Measurements from ENCODE around the gene CTNNA2. TPM values are rescaled to one million over a fixed set of nuclear protein-coding genes. Genes with fewer than 3 reads are reported as not detected.

CTNNA2 gene
- total and polyA plus RNA-seq, 2 of the 8 experiments (the other 6 are each of a cell fraction or from before 2014, with no cell fraction given), result 3.9 to 9.0 TPM

- DNase-seq (ENCODE audit: low read depth in 1 of 2, low spot score in 2 of 2) (no peak), FAIRE-seq (no peak)
- no peak overlapping the region for H4K5ac ChIP-seq (ENCODE audit: insufficient read length, low read depth, low read length)
- H4K8ac ChIP-seq (ENCODE audit: extremely low read depth, insufficient read depth, low read length), result no peak overlapping the region
- no peak overlapping the region for H3K4me2 ChIP-seq (ENCODE audit: insufficient read depth in 1 of 2, low read depth in 2 of 2, low read length in 2 of 2)
- H2BK120ac ChIP-seq (replicated peaks; ENCODE audit: low read depth, low read length), result no peak overlapping the region
- no peak overlapping the region for H4K91ac ChIP-seq (replicated peaks; ENCODE audit: insufficient read length, low read length)
- H3K79me1 ChIP-seq (ENCODE audit: low read depth, low read length), result no peaks in the 10 kb centered on the region
- H2BK15ac ChIP-seq (ENCODE audit: low read length), result no peak overlapping the region
- no peaks in the 10 kb centered on the region for H3K79me2 ChIP-seq (ENCODE audit: control insufficient read depth in 1 of 2, insufficient read depth in 2 of 2, low read length in 2 of 2)
- no peak overlapping the region for H3K56ac ChIP-seq (replicated peaks; ENCODE audit: insufficient read length, low read depth, low read length)
- H3K9ac ChIP-seq (replicated peaks in 1 of 4; ENCODE audit: extremely low read depth in 1 of 4, low read depth in 3 of 4, low read length in 3 of 4), result no peak overlapping the region
- H2BK5ac ChIP-seq (ENCODE audit: low read depth, low read length), result no peak overlapping the region
- H3K9me3 ChIP-seq (ENCODE audit: insufficient read depth in 2 of 2, low read depth in 1 of 2, low read length in 1 of 2), result no peaks in the 10 kb centered on the region
- peaks cover 1 to 15% (median 11%) of the 10 kb centered on the region in 4 experiments; a peak in 6 of 7 replicates for H3K4me1 ChIP-seq (replicated peaks in 1 of 4; ENCODE audit: control insufficient read depth in 3 of 4, insufficient read depth in 4 of 4, low read length in 3 of 4)
- no peak overlapping the region for H2BK12ac ChIP-seq (ENCODE audit: low read depth, low read length)
- H3K36me3 ChIP-seq (ENCODE audit: control insufficient read depth in 2 of 4, insufficient read depth in 4 of 4, low read length in 3 of 4), result no peaks in the 10 kb centered on the region
- no peak overlapping the region for H2AFZ ChIP-seq (ENCODE audit: low read length)
- H3K4ac ChIP-seq (replicated peaks; ENCODE audit: insufficient read length, low read depth, low read length), result no peak overlapping the region
- no peak overlapping the region for H3K23ac ChIP-seq (ENCODE audit: insufficient read length)
- no peak overlapping the region for H3K14ac ChIP-seq (ENCODE audit: insufficient read length)
- no peaks in the 10 kb centered on the region; the same call in 1 of the 2 replicates for H3K23me2 ChIP-seq (ENCODE audit: low read depth, low read length)
- H2AK5ac ChIP-seq (ENCODE audit: low read depth, low read length), result no peak overlapping the region
- no peak overlapping the region for H2BK20ac ChIP-seq (ENCODE audit: low read length)
- no peaks in the 10 kb centered on the region for H3K27me3 ChIP-seq (replicated peaks in 1 of 4; ENCODE audit: control insufficient read depth in 3 of 4, extremely low read depth in 1 of 4, insufficient read depth in 3 of 4, low read length in 3 of 4)
- 68% methylated on average over 5 of the region's 5 CpGs; no CpG with 5 or more reads in 1 of the 2 experiments for WGBS, 2 experiments (ENCODE audit: extremely low coverage in 1 of 2, insufficient coverage in 1 of 2, insufficient read length in 1 of 2, insufficient replicate concordance in 2 of 2, low coverage in 1 of 2, low lambda C conversion rate in 2 of 2, missing lambda C conversion rate in 1 of 2)
- ChIA-PET CTCF (ENCODE audit: partially characterized antibody) (interaction anchor here (1.1 to 1.8 kb wide), 2 partner anchors 13 to 179 kb away, joined by 3 read pairs; no protein-coding TSS in a partner anchor), POLR2A (ENCODE audit: partially characterized antibody) (no interaction called here)
- no peak overlapping the region for H3K18ac ChIP-seq (ENCODE audit: extremely low read depth, low read length)
- no peaks in the 10 kb centered on the region for H4K20me1 ChIP-seq (replicated peaks in 1 of 2; ENCODE audit: control insufficient read depth in 1 of 2, insufficient read depth in 2 of 2, low read length in 2 of 2)
- no peak overlapping the region for H3K4me3 ChIP-seq (ENCODE audit: extremely low read depth in 1 of 4, insufficient read depth in 2 of 4, low read depth in 3 of 4, low read length in 4 of 4)
- no peak overlapping the region for H3K27ac ChIP-seq (ENCODE audit: low read depth, low read length)
- TF ChIP-seq ASH2L (IDR thresholded peaks at IDR 0.05; ENCODE audit: low read length) (no peak), CTBP2 (IDR thresholded peaks at IDR 0.05; ENCODE audit: borderline replicate concordance, insufficient read depth, insufficient read length, low read length) (no peak), KDM4A (IDR thresholded peaks at IDR 0.05; ENCODE audit: low read depth, low read length, severe bottlenecking) (no peak), RAD21 (IDR thresholded peaks at IDR 0.05 in 1 of 2, conservative IDR thresholded peaks at IDR 0.05 in 1 of 2; ENCODE audit: low read depth in 2 of 2, low read length in 2 of 2) (no peak), NRF1 (IDR thresholded peaks at IDR 0.05; ENCODE audit: low read depth, low read length) (no peak), SAP30 (IDR thresholded peaks at IDR 0.05; ENCODE audit: insufficient read depth, insufficient replicate concordance, low read length) (no peak), FOSL1 (IDR thresholded peaks at IDR 0.05; ENCODE audit: insufficient read depth, low read depth, low read length) (no peak), SRF (IDR thresholded peaks at IDR 0.05; ENCODE audit: low read depth, low read length) (no peak), CBX5 (IDR thresholded peaks at IDR 0.05; ENCODE audit: low read depth, low read length) (no peak), HDAC2 (IDR thresholded peaks at IDR 0.05; ENCODE audit: borderline replicate concordance in 1 of 2, low read depth in 2 of 2, low read length in 2 of 2) (no peak), CBX8 (IDR thresholded peaks at IDR 0.05; ENCODE audit: borderline replicate concordance, low read depth, low read length) (no peak), GTF2F1 (IDR thresholded peaks at IDR 0.05; ENCODE audit: borderline replicate concordance, low read depth, low read length) (no peak)
Measured at GRCh38 chr2:80059447-80059846, 546.6 kb downstream of the CTNNA2 start.

All from H1 (cell line).